C1 segment of cervical spinal cord (tissue), 14 donors: Measurements from ENCODE around the gene KANSL1.

ENCODE experiments used
- DNase-seq, 14 donors: peaks; one replicate each; lab custom pipeline; 2025; lab: John Stamatoyannopoulos, UW

KANSL1 gene

GRCh38 chr17:46001390-46002310, 191.6 kb downstream of the KANSL1 start:
- peak in 1 of 14 donors; percentile 46 for DNase-seq

GRCh38 chr17:46000757-46001156, 192.5 kb downstream of the KANSL1 start:
- peak in 2 of 14 donors; percentile 6 to 9 for DNase-seq

- DNase-seq, result no peak
Observed at GRCh38 chr17:46000292-46000691, 192.9 kb downstream of the KANSL1 start.

GRCh38 chr17:45999900-46000290, 193.3 kb downstream of the KANSL1 start:
- DNase-seq, result no peak

DNA sequence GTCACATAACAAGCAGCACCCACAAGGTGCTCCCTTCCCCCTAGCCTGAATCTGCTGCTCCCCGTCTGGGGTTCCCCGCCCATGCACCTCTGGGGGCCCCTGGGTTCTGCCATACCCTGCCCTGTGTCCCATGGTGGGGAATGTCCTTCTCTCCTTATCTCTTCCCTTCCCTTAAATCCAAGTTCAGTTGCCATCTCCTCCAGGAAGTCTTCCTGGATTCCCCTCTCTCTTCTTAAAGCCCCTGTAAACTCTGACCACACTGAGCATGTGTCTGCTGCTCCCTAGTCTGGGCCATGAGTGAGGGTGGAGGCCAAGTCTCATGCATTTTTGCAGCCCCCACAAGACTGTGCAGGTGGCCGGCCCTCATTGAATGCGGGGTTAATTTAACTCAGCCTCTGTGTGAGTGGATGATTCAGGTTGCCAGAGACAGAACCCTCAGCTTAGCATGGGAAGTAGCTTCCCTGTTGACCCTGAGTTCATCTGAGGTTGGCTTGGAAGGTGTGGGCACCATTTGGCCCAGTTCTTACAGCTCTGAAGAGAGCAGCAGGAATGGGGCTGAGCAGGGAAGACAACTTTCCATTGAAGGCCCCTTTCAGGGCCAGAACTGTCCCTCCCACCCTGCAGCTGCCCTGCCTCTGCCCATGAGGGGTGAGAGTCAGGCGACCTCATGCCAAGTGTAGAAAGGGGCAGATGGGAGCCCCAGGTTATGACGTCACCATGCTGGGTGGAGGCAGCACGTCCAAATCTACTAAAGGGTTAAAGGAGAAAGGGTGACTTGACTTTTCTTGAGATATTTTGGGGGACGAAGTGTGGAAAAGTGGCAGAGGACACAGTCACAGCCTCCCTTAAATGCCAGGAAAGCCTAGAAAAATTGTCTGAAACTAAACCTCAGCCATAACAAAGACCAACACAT, 194.0 kb downstream of the KANSL1 start, which contains the start of gene STH:
Gene STH, plus strand, starts transcription at position 264 of the 913 bp plus-strand sequence. Its CDS starts 30 bp downstream, at position 294.
- no peak for DNase-seq

DNA sequence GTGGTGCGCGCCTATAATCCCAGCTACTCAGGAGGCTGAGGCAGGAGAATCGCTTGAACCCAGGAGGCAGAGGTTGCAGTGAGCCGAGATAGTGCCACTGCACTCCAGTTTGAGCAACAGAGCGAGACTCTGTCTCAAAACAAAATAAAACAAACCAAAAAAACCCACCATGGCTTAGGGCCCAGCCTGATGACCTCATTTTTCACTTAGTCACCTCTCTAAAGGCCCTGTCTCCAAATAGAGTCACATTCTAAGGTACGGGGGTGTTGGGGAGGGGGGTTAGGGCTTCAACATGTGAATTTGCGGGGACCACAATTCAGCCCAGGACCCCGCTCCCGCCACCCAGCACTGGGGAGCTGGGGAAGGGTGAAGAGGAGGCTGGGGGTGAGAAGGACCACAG, 195.6 kb downstream of the KANSL1 start:
- no peak for DNase-seq

GRCh38 chr17:45997166-45997565, 196.1 kb downstream of the KANSL1 start:
- DNase-seq, result no peak

DNA sequence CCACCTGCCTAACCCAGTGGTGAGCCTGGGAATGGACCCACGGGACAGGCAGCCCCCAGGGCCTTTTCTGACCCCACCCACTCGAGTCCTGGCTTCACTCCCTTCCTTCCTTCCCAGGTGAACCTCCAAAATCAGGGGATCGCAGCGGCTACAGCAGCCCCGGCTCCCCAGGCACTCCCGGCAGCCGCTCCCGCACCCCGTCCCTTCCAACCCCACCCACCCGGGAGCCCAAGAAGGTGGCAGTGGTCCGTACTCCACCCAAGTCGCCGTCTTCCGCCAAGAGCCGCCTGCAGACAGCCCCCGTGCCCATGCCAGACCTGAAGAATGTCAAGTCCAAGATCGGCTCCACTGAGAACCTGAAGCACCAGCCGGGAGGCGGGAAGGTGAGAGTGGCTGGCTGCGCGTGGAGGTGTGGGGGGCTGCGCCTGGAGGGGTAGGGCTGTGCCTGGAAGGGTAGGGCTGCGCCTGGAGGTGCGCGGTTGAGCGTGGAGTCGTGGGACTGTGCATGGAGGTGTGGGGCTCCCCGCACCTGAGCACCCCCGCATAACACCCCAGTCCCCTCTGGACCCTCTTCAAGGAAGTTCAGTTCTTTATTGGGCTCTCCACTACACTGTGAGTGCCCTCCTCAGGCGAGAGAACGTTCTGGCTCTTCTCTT, 196.8 kb downstream of the KANSL1 start:
- DNase-seq, result no peak

- no peak for DNase-seq
Observed at GRCh38 chr17:45995627-45996270, 197.5 kb downstream of the KANSL1 start.

DNA sequence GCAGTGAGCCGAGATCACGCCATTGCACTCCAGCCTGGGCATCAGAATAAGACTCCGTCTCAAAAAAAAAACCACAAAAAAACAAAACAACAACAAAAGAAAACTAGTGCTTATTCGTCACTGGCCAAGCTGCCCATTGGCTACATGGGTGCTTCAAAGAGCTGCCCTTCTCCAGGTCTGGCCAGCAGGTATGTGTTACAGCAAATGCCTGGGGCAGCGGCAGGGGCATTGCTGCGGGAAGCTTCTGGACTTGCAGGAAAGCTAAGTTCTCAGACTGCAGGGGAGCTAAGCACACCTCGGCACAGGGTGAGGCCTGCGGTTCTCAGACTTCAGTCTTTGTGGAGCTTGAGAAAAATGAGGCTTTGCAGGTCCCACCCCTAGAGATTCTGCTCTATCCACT, 198.2 kb downstream of the KANSL1 start:
- DNase-seq, result no peak

DNA sequence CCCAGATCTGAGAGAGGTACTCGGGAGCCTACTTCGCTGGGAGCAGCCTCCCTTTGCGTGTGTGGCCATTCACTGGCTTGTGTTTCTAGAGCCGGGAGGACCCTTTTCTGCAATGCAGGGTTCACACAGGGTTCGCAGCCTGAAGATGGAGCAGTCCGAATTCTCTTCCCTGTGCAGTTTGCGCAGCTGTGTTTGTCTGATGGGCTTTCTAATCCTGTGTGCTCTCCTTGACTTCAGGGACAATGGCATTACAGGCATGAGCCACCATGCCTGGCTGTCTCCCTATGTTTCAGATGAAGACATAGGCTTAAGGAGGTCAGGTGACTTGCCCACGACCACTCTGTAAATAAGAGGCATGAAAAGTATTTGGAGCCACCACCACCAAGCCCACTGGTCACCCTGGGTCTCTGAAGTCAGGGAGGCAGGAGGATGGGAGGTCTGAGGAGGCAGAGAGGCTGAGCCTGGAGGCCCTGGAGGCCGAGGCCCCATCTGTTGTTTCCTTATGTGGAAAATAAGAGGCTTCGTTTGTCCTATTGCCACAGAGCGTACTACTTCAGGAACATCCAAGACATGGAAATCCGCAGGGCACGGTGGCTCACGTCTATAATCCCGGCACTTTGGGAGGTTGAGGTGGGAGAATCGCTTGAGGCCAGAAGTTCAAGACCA, 199.1 kb downstream of the KANSL1 start:
- DNase-seq, result no peak

DNA sequence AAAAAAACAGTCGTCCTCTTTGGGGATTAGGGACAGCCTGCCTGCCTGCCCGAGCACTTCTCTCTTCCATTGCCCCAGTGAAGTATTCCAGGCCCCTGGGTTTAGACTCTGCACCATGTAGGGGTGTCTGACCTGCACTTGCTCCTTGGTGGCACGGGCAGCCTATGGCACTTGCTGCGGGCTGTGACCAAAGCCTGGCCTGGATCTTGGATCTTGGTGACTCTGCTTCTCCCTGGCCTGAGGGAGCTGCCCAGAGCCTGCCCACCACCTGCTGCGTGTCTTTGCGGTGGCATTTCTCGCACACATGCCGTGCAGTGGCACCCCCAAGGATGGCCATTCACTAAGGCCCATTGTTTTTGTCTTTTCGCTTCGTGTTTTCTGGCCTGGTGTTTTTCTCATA, 200.3 kb downstream of the KANSL1 start:
- DNase-seq, result no peak

GRCh38 chr17:45992175-45992574, 201.1 kb downstream of the KANSL1 start:
- peak in 5 of 14 donors; percentile 7 to 42 (median 30) for DNase-seq

DNA sequence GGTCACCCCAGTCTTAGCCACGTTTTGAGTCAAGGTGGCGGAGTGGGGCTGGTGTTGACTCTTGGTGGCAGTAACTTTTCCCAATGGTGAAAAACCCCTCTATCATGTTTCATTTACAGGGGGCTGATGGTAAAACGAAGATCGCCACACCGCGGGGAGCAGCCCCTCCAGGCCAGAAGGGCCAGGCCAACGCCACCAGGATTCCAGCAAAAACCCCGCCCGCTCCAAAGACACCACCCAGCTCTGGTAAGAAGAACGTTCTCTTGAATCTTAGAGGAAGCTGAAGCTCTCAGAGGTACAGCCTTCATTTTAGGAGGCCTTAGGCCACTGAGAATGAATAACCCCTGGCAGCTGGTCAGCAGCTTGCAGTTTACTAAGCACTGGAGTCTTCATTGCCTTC, 201.9 kb downstream of the KANSL1 start:
- DNase-seq, result no peak

DNA sequence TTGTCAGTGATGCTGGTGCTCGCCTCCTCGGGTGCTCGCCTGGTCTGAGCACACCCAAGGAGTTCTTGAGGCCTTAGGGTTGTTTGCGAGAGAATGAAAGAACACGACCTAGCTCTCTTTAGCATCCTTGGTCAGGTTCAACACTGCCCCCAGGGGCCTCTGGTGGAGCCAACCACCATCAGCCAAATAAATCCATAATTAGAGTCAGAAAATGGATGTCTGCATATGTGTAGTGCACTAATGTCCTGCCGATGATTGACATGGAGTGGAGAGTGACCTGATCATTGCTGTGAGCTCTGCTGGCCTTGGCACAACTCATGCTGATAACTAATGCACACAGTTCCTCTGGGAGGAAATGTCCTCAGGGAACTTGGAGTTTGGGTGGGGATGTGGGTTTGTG, 202.3 kb downstream of the KANSL1 start:
- DNase-seq, result no peak

- no peak for DNase-seq
Observed at GRCh38 chr17:45989759-45990158, 203.5 kb downstream of the KANSL1 start.

GRCh38 chr17:45987706-45988105, 205.5 kb downstream of the KANSL1 start:
- DNase-seq, result no peak

GRCh38 chr17:45986056-45986455, 207.2 kb downstream of the KANSL1 start:
- DNase-seq, result no peak

- no peak for DNase-seq
Observed at GRCh38 chr17:45985447-45985846, 207.8 kb downstream of the KANSL1 start.

DNA sequence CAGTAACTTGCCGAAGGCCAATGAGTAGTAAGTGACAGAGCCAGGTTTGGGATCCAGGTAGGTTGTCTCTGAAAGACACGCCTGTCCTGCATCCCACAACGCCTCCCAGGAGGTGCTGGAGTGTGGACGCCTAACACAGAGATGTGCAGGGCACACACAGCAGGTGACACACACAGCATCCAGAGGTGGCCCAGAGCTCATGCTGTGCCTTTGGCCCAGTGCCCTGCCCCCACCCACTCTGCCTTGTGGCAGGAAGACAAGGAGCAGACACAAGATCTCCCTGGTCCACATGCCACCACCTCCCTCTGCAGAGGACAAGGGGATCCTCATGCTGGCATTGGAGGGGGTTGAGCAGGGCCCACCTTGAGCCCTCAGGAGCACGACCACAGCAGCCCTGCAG, 208.9 kb downstream of the KANSL1 start:
- no peak for DNase-seq
